Body of pancreas (tissue), 4 donors: ENCODE results near the gene TC2N. TPM values are rescaled to one million over a fixed set of nuclear protein-coding genes. Genes with fewer than 3 reads are reported as not detected.
A peak's percentile ranks its signal among the peaks of the same experiment; 100 is the strongest.

Source experiments
- ATAC-seq: fragments of 150-250 bp; one replicate; pipeline ENCODE4 v1.9.1; 2016
- DNase-seq, 4 donors: peaks; one replicate each; pipeline ENCODE4 v3.0.0-alpha.2; 2019
- H3K27ac ChIP-seq, 4 donors: fragments of 200-600 bp; sonication (generic); 1 replicate in 3 of 4; 2 replicates in 1 of 4; pipeline versions ENCODE4 v1.5.1 to v1.6.1; 2016 to 2019; ENCODE audit warnings: mild to moderate bottlenecking in 1 of 4, mixed read lengths in 1 of 4, moderate library complexity in 1 of 4
- H3K27me3 ChIP-seq, 2 donors: fragments of 200-600 bp; sonication (generic); one replicate each; pipeline ENCODE4 v1.6.0; 2016; ENCODE audit warnings: mild to moderate bottlenecking in 1 of 2
- H3K36me3 ChIP-seq, 2 donors: fragments of 200-600 bp; sonication (generic); replicated peaks in 1 of 2; 2 replicates each; pipeline ENCODE4 v1.5.1; 2016; ENCODE audit warnings: low read depth in 2 of 2; ENCODE audit not compliant: insufficient read depth in 1 of 2
- H3K4me1 ChIP-seq: fragments of 200-600 bp; sonication (generic); one replicate; pipeline ENCODE4 v1.6.0; 2016
- H3K4me3 ChIP-seq, 2 donors: fragments of 200-600 bp; sonication (generic); 1 replicate in 1 of 2; 2 replicates in 1 of 2; pipeline ENCODE4 v1.5.1; 2016 to 2019
- H3K9me3 ChIP-seq, 3 donors: fragments of 200-600 bp; sonication (generic); 1 replicate in 2 of 3; 2 replicates in 1 of 3; pipeline ENCODE4 v1.5.1; 2016
- CTCF ChIP-seq, 7 experiments: fragments of 450-650 bp in 4 of 7; fragments of 200-600 bp in 3 of 7; sonication (generic) in 3 of 7; IDR thresholded peaks; one replicate each; pipeline ENCODE4 v1.5.1; 2016 to 2019; ENCODE audit warnings: antibody characterized with exemption in 7 of 7
- POLR2A ChIP-seq, 3 donors: fragments of 450-650 bp; IDR thresholded peaks; one replicate each; pipeline ENCODE4 v1.6.1; 2016; ENCODE audit warnings: antibody characterized with exemption in 3 of 3, mild to moderate bottlenecking in 2 of 3
- WGBS, 2 donors: methylation state at CpG; one replicate each; pipeline ENCODE4 v1.1.5; 2017; 5-methylcytosine and 5-hydroxymethylcytosine counted together
- intact Hi-C: fragments of 100-400 bp; cut with DNase I; formaldehyde crosslinking; loops from one replicate; pipeline ENCODE4 v1.15.1; 2023
- total RNA-seq, 2 donors: library from RNA; depleted of rRNA; stranded (reverse); fragments of >200 nt; gene quantifications; one replicate each; pipeline ENCODE4 v1.1.0, GENCODE V29; 2016

TC2N gene
- total RNA-seq, 2 donors from 2014 or later = 105 to 168 TPM

- ATAC-seq = no peak
- intact Hi-C loops = no loop called here
- no peak for DNase-seq
- Histone ChIP-seq H3K27me3 (no peaks in the 10 kb centered on the region), H3K4me3 (no peak overlapping the region), H3K9me3 (no peaks in the 10 kb centered on the region), H3K4me1 (no peaks in the 10 kb centered on the region), H3K36me3 (peaks cover 0 to 8% of the 10 kb centered on the region in 2 donors), H3K27ac (peak overlapping the region in 1 of 4 donors; percentile 6)
- WGBS, 2 donors = 90 to 91% methylated on average over 1 of the region's 1 CpG
- TF ChIP-seq POLR2A (IDR thresholded peaks at IDR 0.05) (no peak), CTCF (IDR thresholded peaks at IDR 0.05) (no peak)
Measured at GRCh38 chr14:91796617-91797347, 70.6 kb downstream of the TC2N start.

GRCh38 chr14:91793704-91794103 lies 73.6 kb downstream of the TC2N start:
- intact Hi-C loops = no loop called here

GRCh38 chr14:91786188-91786587 lies 81.1 kb downstream of the TC2N start:
- H3K27me3 ChIP-seq = no peaks in the 10 kb centered on the region
- H3K4me1 ChIP-seq = peaks cover 19% of the 10 kb centered on the region
- DNase-seq (no peak), ATAC-seq (no peak)
- WGBS, 2 donors = 88 to 92% methylated on average over 2 of the region's 2 CpGs
- intact Hi-C loops = no loop called here
- no peak overlapping the region for H3K27ac ChIP-seq
- H3K9me3 ChIP-seq = no peaks in the 10 kb centered on the region
- no peak for TF ChIP-seq POLR2A (IDR thresholded peaks at IDR 0.05)
- no peak for TF ChIP-seq CTCF (IDR thresholded peaks at IDR 0.05)
- H3K36me3 ChIP-seq = peaks cover 0 to 4% of the 10 kb centered on the region in 2 donors
- H3K4me3 ChIP-seq = no peak overlapping the region

More at GRCh38 chr14:91793704-91794103, 73.6 kb downstream of the TC2N start:
- ATAC-seq (no peak), DNase-seq (no peak)
- TF ChIP-seq CTCF (IDR thresholded peaks at IDR 0.05) (no peak), POLR2A (IDR thresholded peaks at IDR 0.05) (no peak)
- Histone ChIP-seq H3K27ac (no peak overlapping the region), H3K4me3 (no peak overlapping the region), H3K4me1 (peaks cover 11% of the 10 kb centered on the region), H3K27me3 (no peaks in the 10 kb centered on the region), H3K9me3 (no peaks in the 10 kb centered on the region), H3K36me3 (peaks cover 0 to 8% of the 10 kb centered on the region in 2 donors)
- 76 to 81% methylated on average over 4 of the region's 4 CpGs for WGBS, 2 donors

GRCh38 chr14:91780452-91780851 lies 86.9 kb downstream of the TC2N start:
- no peaks in the 10 kb centered on the region for H3K9me3 ChIP-seq
- WGBS, 2 donors = 8 to 9% methylated on average over 3 of the region's 3 CpGs
- ATAC-seq (peak; percentile 84), DNase-seq (peak in 1 of 4 donors; percentile 29)
- peaks cover 0 to 4% of the 10 kb centered on the region in 2 donors for H3K36me3 ChIP-seq
- H3K27me3 ChIP-seq = no peaks in the 10 kb centered on the region
- TF ChIP-seq POLR2A (IDR thresholded peaks at IDR 0.05) = no peak
- no peak for TF ChIP-seq CTCF (IDR thresholded peaks at IDR 0.05)
- intact Hi-C loops = no loop called here
- peak overlapping the region; percentile 1 to 47 (median 27) for H3K27ac ChIP-seq
- peaks cover 9% of the 10 kb centered on the region for H3K4me1 ChIP-seq
- no peak overlapping the region for H3K4me3 ChIP-seq

GRCh38 chr14:91778217-91778616 lies 89.1 kb downstream of the TC2N start:
- ATAC-seq (no peak), DNase-seq (no peak)
- no peak for TF ChIP-seq CTCF (IDR thresholded peaks at IDR 0.05)
- TF ChIP-seq POLR2A (IDR thresholded peaks at IDR 0.05) = no peak
- 95 to 99% methylated on average over 2 of the region's 2 CpGs for WGBS, 2 donors
- Histone ChIP-seq H3K4me3 (no peak overlapping the region), H3K36me3 (peaks cover 0 to 3% of the 10 kb centered on the region in 2 donors), H3K27me3 (no peaks in the 10 kb centered on the region), H3K4me1 (peaks cover 9% of the 10 kb centered on the region), H3K9me3 (no peaks in the 10 kb centered on the region), H3K27ac (no peak overlapping the region)
- intact Hi-C loops = no loop called here
